HG03108 (cell line): ENCODE measurements around the gene NCKAP1.
"Not testable (repeated sequence)": the region's sequence is repeated elsewhere in the genome, so short reads cannot be mapped to it uniquely, and the experiment has no call there.

ENCODE experiments used
- ATAC-seq: cut with Tn5 transposase; IDR thresholded peaks from one replicate; pipeline ENCODE4 v1.9.1; 2021; ENCODE audit warnings: moderate library complexity; ENCODE audit not compliant: unreplicated experiment

Gene NCKAP1, protein sequence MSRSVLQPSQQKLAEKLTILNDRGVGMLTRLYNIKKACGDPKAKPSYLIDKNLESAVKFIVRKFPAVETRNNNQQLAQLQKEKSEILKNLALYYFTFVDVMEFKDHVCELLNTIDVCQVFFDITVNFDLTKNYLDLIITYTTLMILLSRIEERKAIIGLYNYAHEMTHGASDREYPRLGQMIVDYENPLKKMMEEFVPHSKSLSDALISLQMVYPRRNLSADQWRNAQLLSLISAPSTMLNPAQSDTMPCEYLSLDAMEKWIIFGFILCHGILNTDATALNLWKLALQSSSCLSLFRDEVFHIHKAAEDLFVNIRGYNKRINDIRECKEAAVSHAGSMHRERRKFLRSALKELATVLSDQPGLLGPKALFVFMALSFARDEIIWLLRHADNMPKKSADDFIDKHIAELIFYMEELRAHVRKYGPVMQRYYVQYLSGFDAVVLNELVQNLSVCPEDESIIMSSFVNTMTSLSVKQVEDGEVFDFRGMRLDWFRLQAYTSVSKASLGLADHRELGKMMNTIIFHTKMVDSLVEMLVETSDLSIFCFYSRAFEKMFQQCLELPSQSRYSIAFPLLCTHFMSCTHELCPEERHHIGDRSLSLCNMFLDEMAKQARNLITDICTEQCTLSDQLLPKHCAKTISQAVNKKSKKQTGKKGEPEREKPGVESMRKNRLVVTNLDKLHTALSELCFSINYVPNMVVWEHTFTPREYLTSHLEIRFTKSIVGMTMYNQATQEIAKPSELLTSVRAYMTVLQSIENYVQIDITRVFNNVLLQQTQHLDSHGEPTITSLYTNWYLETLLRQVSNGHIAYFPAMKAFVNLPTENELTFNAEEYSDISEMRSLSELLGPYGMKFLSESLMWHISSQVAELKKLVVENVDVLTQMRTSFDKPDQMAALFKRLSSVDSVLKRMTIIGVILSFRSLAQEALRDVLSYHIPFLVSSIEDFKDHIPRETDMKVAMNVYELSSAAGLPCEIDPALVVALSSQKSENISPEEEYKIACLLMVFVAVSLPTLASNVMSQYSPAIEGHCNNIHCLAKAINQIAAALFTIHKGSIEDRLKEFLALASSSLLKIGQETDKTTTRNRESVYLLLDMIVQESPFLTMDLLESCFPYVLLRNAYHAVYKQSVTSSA

DNA sequence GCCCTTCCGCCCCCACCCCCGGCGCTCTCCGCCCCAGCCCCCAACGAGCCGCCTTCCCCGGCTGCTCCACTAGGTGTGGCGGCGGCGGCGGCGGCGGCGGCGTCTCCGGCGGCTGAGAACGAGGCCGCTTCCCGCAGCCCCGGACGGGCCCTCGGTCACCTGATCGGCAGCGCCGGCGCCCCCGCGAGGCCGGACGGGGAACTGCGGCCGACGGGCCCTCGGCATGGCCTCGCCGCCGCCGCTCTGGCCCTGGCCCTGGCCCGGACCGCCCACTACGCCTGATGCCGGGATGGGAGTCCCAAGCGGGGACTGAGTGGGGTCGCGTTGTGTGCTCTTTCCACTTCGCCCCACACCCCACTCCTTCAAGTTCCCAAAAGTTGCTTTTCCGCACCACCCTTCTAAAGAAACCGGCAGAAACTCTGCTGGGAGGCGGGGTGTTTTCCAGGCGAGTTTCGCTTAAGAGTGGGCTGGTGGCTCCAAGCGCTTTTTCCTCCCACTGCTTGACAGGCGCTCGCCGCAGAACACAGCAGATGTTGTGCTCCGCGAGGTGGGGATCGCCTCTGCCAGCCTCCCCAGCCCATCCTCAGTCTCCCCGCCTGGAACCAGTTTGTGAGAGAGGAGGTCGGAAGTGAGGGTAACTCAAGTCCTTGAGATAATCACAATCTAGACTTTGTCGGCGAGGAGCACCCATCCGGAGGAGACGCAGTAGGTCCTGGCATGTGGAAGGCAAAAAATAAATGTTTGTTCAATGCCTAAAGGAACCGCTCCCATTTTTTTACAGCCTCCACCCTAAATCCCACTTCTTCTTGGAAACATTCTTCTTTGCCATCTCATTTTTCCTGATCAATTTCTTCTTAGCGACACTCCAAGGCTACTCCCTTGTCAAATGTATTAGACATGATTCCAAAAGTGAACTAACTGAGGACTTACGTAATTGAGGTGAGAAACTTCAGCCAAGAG is at the start of gene NCKAP1:
Gene NCKAP1, minus strand, starts transcription at position 117 of the 960 bp plus-strand sequence. CDS start 358 bp downstream, outside the sequence.
- ATAC-seq, result peak; percentile 81

DNA sequence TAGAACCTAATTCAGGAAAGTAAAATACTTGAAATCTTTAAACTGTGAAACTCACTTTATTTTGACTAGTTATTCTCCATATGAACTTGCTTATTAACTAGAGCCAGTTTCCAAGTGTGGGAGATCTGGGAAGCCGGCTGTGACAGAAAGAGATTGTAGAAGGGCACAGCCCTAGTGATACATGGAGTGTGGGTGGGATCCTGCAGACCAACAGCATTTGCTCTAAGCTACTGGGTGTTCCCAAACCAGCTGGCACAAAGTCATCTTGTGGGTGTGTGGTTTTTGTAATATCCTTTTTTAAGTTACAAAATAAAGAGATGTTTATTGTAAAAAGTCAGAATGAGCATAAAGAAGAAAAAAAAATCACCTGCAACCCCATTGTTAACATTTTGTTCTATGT is 43.7 kb upstream of the NCKAP1 start:
- ATAC-seq, result no peak

DNA sequence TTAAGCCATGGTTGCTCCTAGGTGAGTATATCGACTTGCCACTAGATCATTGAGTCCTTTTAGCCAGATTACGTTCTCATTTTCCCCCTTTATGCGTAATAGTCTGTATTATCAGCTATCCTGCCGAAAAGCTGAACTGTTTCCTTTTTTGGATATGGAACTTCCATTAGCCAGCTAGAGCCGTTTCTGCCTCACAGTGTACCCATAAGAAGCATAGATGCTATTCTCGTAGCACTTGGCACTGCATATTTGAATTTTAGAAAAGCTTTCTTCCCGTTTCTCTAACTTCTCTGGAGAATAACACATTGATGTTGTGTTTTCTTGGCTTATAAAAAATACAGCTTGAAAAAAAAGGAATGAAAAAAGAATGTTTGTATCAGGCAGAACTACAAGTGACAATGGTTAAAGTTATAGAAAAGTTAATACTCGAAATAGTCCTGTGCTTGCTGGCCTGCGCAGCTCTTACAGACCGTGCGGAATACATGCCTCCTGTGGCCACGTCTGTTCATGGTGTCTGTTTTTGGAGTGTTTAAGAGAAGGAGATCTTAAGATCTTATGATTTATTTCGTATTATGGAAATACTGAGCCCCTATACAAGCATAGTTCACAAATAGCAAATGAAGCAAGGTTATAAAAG is 41.0 kb upstream of the NCKAP1 start:
- ATAC-seq, result peak; percentile 28

DNA sequence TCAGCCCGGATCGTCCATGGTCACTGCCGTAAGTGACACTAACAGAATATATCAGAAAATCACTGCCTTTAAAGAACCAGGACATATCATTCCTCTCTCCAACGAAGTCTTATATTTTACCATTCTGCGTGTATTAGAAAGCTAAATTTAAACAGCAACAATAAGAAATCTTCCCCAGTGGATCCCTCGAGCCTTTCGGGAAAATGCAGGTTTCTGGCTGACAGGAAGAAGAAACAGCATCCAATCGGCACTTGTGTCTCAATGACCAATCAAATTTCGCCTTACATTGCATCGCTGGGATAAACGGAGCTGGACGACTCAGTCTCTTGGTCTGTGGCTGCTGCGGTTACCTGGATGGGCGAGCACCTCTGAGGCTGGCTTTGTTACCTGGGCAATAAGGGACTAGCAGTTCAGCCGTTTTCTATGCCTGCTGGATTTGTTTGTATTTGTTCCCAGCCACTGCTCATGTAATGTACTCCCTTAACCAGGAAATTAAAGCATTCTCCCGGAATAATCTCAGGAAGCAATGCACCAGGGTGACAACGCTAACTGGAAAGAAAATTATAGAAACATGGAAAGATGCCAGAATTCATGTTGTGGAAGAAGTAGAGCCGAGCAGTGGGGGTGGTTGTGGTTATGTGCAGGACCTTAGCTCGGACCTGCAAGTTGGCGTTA is 40.3 kb upstream of the NCKAP1 start, which contains the start of gene DUSP19:
Gene DUSP19, plus strand, starts transcription at position 284 of the 675 bp plus-strand sequence. Its CDS starts 187 bp downstream, at position 471.
- ATAC-seq, result peak; percentile 85

DNA sequence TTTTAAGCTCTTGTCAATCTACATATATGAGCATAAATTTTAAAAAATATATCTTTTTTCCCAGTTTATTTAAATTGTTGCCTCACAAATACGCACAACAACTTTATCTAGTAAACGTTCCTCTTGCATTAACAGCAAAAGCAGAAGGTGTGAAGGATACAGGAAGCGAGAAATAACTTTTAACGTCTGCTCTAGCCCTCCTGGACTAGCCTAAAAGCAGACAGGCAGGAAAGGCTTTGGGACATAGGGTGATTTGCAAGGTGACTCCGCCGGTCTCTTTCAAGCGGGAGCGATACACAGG is 39.9 kb upstream of the NCKAP1 start:
- no peak for ATAC-seq

DNA sequence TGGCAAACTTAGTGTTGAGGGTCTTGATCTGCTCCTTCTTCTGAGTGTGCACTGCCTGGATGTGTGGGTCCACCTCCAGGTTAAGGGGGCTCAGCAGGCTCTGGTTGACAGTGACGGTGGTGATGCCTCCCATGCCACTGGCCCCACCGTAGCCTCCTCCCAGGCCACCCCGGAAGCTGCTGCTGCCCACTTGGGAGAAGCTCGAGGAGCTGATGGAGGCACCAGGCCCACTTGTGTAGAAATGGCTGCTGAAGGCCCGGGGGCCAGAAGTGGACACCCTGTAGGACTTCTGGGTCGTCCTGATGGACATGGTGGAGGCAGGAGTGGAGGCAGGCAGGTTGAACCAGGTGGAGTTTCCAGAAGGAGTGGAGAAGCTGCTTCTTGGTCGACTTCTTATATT is 33.9 kb upstream of the NCKAP1 start:
- no peak for ATAC-seq

DNA sequence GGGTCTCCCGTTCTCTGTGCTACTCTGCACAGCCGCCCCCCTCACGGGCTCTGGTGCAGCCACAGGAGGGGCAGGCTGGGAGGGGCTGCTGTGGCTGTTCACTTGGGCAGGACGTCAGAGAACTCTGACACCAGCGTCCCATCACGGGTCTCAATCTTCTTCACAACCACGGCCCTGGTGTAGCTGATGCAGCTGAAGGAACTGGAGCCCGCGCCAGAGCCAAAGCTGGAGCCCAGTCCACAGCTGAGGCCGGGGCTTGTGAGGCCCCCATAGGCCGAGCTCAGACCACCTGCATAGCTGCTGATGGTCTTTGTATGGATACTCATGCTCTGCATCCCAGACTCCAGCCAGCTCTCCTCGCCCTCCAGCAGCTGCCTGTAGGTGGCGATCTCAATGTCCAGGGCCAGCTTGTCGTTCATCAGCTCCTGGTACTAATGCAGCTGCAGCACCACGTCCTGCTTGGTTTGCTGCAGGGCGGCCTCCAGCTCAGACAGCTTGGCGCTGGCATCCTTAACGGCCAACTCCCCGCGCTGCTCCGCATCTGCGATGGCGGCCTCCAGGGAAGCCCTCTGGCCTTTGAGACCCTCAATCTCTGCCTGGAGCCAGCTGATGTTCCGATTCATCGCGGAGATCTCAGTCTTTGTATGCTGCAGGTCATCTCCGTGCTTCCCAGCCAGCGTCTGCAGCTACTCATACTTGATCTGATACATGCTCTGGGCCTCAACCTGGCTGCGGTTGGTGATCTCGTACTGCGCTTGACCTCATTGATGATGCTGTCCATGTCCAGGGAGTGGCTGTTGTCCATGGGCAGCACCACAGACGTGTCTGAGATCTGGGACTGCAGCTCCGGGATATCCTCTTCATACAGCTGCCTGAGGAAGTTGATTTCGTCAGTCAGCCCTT is 32.9 kb upstream of the NCKAP1 start:
- no peak for ATAC-seq

DNA sequence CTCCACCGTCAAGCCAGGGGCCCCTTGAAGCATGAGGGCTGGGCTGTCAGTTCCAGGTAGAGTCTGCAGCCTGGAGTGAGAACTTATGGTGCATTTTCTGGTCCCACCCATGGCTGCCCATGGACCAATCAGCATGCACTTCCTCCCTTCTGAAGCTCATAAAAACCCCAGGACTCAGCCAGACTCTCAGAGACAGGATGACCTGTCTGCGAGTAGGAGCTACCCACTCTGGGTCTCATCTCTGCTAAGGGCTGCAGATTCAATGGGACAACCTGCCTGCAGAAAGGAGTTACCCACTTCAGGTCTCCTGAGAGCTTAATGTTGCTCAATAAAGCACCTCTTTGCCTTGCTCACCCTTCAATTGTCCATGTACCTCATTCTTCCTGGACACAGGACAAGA is 30.9 kb upstream of the NCKAP1 start:
- no peak for ATAC-seq

DNA sequence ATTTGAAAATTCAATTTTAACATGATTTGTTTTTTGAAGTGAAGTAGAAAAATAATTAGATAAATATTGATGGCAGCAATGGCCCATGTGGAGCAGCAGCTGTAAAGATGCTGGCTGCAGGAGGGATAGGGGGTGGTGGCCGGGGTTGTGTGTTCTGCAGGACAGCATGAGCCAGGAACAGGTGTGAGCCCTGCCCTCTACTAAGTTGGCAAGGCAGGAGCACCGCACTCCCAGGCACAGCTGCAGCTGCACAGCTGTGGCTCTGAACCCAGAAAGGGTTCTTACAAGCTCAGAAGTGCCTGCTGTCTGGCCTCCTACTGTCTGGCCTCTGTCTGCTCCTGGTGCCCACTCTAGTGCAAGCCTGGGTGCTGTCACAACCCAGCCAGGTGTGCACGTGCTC is 30.3 kb upstream of the NCKAP1 start:
- ATAC-seq, result no peak

DNA sequence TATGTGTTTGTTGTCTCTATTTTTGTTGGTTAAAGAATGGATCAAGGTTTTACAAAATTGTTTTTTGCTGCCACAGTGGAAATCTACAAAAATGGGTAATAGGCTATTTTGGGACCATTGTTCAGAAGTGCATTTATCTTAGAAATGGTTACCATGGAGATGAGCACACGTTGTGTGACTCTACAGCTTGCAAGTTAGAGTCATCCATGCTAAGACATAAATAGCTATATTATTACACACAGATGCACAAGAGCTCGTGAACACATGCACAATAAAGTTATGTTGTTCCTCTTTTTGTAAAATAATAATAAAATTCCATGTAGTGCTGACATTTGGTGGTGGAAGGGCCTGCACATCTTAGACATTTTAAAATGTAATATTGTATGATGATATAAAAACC is 24.8 kb upstream of the NCKAP1 start:
- no peak for ATAC-seq

DNA sequence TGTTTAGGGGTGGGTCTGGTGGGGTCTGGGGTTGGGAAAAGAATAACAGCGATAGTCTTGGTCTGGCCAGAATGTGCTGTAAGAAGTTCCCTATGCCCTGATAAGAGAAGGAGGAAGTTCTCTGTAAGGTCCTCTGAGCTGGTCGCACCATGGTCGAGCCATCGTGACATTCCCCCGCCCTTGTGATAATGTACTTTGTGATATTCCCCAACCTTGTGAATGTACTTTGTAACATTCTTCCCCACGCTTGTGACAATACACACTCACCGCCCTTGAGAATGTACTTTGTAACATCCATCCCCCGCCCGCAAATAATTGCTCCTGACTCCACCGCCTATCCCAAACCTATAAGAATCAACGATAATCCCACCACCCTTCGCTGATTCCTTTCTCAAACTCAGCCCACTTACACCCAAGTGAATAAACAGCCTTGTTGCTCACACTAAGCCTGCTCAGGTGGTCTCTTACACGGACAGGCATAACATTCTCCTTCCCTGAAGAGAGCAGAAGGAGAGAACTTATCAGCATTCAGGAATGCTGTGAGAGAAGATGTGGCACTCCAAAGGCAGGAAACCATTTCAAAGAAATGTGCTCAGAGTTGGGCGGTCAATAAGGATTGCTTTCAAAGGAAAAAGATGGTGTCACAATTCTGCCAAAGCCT is 22.4 kb upstream of the NCKAP1 start:
- no peak for ATAC-seq

DNA sequence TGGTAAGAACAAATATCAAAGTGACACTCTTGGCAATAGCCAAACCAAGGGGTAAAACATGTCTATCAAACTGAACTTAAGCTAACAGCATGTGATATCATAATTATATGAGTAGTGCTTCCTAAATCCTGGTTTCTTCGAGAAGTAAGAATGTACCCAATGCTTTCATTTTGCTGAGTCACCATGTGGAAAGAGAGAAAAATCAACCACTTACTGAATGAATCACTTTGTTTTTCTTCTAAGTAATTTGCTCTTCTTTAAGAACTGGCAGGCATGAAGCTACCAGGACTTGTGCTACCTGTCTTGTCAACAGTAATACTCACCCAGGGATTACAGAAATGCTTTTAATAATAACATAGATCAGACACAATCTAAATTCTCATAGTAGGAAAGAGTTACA is 21.3 kb upstream of the NCKAP1 start:
- ATAC-seq, result no peak

DNA sequence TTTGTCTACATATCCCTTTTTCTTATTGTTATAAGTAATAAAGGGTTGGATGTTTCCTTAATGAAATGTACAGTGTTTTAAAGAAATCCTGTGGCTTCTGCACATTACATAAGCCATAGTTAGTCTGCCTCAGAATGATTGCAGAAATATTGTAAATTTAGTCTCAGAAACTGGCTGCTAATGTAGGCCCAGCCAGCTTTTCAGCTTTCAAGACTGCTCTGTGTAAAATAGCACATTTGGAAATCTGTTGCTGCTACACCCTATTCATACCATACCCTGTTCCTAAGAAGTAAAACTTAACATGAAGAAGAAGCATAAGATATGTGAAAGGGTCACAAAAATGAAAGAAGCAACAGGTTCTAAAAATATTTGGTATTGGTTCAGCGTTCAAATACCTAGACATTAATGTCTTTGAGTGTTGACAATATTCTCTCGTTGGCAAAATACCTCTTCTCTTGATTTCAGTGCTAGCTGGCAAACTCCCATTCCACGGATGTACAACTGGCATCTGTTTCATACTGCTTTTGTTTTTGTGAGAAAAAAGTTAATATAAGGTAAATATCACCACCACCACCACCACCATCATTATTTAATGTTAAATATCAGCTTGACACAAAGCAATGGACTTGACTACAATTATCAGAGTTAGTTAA is 19.2 kb upstream of the NCKAP1 start:
- ATAC-seq, result peak; percentile 55

DNA sequence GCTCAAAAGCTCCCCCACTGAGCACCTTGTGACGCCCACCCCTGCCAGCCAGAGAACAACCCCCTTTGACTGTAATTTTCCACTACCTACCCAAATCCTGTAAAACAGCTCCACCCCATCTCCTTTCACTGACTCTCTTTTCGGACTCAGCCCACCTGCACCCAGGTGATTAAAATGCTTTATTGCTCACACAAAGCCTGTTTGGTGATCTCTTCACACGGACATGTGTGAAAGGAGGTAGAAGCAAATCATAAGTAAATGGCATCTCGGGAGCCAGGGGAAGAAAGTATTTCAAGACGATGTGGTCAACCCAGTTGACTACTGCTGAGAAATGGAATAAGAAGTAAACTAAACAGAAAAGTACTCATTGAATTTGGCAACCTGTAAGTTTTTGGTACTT is 11.2 kb upstream of the NCKAP1 start:
- no peak for ATAC-seq

DNA sequence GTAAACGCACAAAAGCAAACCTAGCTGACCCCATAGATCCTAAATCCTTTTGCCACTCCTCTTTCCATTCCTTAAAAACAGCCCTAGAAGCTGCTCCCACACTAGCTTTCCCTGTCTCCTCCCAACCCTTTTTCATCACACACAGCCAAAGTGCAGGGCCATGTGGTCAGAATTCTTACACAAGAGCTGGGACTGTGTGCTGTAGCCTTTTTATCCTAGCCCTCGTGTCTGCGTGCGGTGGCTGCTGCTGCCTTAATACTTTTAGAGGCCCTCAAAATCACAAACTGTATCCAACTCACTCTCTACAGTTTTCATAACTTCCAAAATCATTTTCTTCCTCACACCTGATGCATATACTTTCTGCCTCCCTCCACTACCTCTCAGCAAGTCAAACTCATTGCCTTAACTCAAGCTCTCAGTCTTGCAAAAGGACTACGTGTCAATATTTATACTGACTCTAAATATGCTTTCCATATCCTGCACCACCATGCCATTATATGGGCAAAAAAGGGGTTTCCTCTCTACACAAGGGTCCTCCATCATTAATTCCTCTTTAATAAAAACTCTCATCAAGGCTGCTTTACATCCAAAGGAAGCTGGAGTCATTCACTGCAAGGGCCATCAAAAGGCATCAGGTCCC is 9.3 kb upstream of the NCKAP1 start:
- not testable (repeated sequence) for ATAC-seq

DNA sequence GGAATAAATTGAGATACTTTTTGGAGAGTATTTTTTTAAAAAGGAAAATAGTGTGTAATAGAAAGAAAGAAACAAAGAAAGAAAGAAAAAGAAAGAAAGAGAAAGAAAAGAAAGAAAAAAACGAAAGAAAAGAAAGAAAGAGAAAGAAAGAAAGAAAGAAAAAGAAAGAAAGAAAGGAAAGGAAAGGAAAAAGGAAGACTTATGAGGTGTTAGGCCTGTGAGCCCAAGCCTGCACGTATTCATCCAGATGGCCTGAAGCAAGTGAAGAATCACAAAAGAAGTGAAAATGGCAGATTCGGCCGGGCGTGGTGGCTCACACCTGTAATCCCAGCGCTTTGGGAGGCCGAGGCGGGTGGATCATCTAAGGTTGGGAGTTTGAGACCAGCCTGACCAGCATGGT is 5.3 kb upstream of the NCKAP1 start:
- ATAC-seq, result not testable (repeated sequence)

DNA sequence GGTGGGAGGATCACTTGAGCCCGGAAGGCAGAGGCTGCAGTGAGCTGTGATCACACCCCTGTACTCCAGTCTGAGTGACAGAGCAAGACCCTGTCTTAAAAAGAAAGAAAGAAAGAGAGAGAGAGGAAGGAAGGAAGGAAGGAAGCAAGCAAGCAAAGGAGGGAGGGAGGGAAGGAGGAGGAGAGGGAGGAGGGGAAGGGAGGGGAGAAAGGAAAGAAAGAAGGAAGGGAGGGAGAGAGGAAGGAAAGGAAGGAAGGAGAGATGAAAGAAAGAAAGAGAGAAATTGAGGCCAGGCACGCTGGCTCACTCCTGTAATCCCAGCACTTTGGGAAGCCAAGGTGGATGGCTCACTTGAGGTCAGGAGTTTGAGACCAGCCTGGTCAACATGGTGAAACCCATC is 2.3 kb upstream of the NCKAP1 start:
- no peak for ATAC-seq
